Measurements from ENCODE around the gene MRGPRD.

MRGPRD gene

GRCh38 chr11:68966894-68967780 is 13.6 kb downstream of the MRGPRD start:
- DNase-seq = no peak

DNA sequence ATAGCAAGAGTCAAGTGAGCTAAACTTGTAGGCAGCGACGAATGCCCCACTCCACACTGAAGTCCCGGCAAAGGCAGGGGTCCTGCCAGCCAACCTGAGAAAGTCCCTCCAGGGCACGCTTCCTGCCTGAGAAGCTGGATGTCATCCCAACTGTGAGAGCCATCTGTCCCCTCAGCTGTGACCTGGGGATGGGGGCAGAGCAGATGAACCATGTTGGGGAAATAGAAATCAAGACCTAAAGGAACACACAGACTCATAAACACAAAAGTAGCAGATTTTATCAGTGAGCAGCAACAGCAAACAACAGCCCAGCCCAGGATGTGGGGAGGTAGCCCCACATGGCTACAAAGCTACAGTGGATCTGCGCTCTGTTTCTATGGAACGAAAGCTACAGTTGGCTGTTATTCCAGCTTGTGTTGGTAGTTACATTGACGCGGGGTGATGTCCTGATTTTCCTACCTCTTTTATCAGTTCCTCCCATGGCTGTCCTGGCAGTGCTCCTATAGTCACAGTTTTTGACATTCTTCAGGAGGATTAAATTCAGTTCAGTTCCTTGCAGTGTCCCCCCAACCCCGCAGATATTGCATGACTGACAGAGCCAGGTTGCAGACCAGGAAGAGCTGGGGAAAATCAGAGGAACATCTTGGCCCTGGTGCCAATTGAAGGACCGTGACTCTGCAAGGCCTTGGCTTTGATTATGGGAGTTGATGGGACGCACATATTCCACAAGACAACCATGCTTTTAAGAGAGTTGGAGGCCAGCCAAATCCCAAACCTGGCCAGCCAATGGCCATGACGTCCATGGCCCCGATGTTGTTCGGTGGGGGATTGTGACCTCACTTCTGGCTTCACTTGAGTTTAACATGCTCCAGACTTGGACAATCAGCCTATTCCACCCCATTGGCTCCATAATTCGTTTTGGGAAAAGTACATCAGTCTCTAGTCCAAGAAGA is 14.6 kb downstream of the MRGPRD start:
- no peak for DNase-seq

DNA sequence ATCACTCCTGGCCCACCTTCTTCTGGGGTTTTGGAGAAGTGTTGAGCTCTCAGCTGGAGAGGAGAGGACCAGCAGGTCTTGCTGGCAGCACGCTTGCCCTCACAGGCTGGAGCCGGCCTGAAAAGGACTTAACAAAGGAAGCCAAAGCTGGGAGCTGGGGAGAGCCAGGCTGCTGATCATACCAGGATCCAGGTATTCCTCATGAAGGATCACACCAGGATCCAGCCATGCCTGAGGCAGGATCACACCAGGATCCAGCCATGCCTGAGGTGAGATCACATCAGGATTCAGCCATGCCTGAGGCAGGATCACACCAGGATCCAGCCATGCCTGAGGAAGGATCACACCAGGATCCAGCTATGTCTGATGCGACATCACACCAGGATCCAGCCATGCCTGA is 17.0 kb downstream of the MRGPRD start:
- DNase-seq = no peak

DNA sequence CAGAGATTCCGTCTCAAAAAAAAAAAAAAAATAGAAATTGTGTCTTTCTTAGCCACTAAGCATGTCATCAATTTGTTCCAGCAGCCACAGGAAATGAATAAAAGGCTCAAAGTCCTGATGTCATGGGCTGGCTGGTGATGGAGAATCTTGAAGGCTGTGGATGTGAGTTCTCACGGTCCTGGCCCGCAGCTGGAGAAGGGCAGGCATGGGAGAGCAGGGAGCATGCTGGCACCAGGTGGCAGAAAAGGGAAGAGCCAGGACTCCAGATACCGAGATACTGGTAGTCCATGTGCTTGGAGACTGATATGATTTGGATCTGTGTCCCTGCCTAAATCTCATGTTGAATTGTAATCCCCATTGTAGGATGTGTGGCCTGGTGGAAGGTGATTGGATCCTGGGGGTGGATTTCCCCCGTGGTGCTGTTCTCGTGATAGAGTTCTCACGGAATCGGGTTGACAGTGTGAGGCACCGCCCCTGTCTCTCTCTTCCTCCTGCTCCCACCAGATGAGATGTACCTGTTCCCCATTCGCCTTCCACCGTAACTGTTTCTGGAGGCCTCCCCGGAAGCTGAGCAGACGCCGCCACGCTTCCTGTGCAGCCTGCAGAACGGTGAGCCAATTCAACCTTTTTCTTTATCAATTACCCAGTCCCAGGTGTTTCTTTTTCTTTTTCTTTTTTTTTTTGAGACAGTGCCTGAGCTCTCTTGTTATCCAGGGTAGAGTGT is 18.1 kb downstream of the MRGPRD start:
- DNase-seq = no peak

GRCh38 chr11:68961245-68961644 is 19.5 kb downstream of the MRGPRD start:
- no peak for DNase-seq

DNA sequence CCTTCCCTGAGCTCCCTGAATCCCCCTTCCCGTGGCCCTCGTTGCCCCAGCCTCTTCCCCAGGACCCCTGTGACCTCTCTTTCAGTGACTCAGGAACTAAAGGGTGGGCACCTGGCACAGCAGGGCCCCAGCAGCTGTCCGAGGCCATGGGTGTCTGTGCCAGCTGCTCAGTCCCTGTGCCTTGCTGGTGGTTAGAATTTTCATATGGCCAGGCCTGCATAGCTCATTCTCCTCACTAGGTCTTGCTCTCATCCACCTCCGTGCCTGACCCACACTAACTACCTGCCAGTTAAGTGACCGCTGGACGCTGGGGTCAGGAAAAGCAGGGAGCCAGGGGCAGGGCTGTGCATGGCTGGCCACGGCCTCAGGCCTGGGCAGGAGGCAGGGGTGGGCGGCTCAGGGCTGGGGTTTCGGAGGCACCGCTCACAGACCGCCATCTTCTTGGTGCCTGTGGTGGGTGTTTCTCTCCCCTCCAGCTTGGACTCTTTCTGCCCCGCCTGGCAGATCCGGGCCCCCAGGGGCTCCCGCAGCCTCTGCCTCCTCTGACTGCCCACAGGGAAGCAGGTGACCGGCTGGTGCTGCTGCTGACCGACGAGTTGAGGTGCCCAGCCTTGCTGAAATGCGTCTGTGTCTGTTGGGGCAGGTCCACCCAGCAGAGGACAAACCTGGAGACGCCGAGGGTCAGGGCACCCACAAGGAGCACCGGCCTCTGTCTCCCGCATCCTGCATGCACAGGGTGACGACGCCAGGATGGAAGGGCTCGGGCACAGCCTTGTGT is 20.3 kb downstream of the MRGPRD start:
- DNase-seq = no peak

- DNase-seq = no peak
Observed at GRCh38 chr11:68959465-68960293, 21.1 kb downstream of the MRGPRD start.

DNA sequence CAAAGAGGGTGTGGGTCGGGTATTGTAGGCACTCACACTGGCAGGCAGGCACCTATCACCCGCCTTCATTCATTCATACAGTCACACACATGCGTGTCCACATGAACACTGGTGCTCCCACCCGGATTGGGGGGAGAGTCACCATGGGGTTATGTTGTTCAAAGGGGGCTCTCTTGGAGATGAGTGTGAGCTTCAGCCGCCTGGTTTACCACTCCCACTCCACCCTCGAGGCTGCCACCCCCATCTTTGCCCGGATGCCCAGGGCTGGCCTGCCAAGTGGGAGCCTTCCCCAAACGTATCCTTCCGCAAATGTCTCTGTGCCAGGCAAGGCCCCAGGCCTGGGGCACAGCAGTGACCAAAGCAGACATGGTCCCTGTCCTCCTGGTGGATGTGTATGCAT is 22.6 kb downstream of the MRGPRD start:
- no peak for DNase-seq

- no peak for DNase-seq
Observed at GRCh38 chr11:68956547-68957254, 24.1 kb downstream of the MRGPRD start.

DNA sequence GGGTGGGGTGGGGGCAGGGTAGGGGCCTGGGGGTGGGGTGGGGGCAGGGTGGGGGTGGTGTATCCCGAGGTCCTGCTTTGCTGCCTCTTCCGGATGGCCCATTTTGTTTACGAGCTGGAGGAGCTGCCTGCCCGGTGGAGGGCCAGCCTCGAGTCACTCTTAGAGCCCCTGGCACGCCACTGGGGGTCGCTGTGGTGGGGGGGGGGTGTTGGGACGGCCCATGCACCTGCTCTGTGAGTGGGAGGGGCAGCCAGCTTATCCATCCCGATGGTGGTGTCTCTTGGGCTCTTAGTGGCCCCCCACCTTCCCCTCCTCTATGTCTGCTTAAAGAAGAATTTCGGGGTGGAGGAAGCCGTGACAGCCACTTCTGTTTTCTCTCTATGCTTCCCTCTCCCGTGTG is 24.6 kb downstream of the MRGPRD start:
- no peak for DNase-seq

- no peak for DNase-seq
Observed at GRCh38 chr11:68955607-68955958, 25.2 kb downstream of the MRGPRD start.

- no peak for DNase-seq
Observed at GRCh38 chr11:68954836-68955606, 25.8 kb downstream of the MRGPRD start.

DNA sequence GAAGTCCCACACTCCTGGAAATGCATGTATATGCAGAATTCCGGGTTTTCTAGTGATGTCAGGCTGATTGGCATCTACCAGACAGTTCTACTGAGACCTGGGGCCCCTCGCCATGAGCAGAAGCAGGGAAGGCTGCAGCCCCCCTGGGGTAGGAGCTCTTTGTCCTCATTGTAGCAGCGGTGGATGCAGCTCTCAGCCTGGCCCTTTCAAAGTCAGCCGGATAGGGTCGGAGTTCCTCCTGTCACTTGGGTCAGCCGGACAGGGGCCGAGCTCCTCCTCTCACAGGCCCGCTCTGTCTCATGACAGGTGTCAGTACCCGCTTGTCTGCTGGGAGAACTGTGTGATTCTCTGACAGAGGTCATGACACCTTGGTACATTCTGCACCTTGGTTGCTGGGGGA is 30.0 kb downstream of the MRGPRD start:
- DNase-seq = no peak

DNA sequence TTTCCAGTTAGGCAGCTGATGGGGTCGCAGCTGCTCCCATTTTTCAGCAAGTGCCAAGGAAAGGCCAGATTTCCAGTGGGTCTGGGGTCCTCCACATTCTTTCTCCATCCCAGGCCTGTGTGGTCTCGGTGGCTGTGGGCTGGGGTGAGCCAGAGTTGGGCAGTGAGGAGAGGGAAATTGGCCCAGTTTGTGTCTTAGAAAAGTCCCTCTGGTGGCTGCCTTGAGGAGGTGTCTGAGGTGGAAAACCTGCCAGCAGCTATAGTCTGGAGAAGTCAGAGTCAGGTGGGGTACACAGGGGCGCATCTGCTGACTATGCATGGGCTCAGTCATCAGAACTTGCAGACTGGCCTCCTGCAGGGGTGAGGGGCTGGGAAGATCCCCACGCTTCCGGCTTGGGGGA is 30.5 kb downstream of the MRGPRD start:
- DNase-seq = no peak

GRCh38 chr11:68948935-68949334 is 31.9 kb downstream of the MRGPRD start:
- no peak for DNase-seq

- no peak for DNase-seq
Observed at GRCh38 chr11:68948496-68948895, 32.3 kb downstream of the MRGPRD start.

GRCh38 chr11:68947151-68947550 is 33.6 kb downstream of the MRGPRD start:
- DNase-seq = no peak

DNA sequence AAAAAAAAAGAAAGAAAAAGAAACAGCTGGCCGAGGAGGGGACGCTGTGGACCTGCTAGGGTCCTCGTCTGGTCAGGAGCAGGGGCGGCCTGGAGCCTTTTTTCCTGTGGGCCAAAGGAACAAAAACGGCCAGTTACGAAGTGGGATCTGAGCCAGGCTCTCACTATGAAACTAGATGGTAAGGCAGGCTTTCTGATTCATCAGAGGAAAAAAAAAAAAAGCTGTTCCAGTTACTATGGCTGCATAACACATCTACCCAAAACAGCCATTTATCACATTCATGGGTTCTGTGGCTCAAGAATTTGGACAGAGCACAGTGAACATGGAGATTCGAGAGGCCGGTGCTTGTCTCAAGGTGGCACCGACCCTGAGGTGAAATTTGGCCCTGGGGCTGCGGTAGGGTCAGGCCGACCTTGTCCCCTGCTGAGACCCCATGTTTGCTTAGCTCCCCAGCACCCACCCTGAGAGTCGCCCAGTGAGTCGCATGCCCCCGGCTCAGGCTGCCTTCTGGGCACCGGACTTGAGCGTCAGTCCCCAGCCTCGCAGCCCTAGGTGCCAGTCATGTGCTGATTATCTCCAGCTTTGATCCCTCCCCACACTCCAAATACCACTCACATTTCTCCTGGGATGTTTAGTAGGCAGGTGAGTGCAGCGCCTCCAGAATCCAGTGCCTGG is 34.2 kb downstream of the MRGPRD start:
- no peak for DNase-seq

GRCh38 chr11:68942751-68943271 is 38.0 kb downstream of the MRGPRD start:
- DNase-seq = no peak
